SU-DHL-6 (cell line): ENCODE results near the gene SYPL2.

Experiments used
- H2AFZ ChIP-seq: fragments of 200-600 bp; sonication (generic); 2 replicates; pipeline ENCODE4 v1.6.1; 2014; ENCODE audit warnings: low read depth, mild to moderate bottlenecking, moderate library complexity, mixed read lengths, antibody characterized with exemption, low read length; ENCODE audit not compliant: severe bottlenecking
- H3F3A ChIP-seq: fragments of 200-600 bp; shearing (Covaris generic); 2 replicates; pipeline ENCODE4 v1.6.0; 2016; ENCODE audit warnings: antibody characterized with exemption, mild to moderate bottlenecking; ENCODE audit not compliant: insufficient read depth
- H3K27ac ChIP-seq: fragments of 200-600 bp; sonication (generic); 2 replicates; pipeline ENCODE4 v1.5.1; 2016; ENCODE audit warnings: low read depth, mild to moderate bottlenecking, low read length, moderate library complexity, mixed read lengths
- H3K27me3 ChIP-seq: fragments of 200-600 bp; sonication (generic), shearing (Covaris generic); 2 replicates; pipeline ENCODE4 v1.6.0; 2014; ENCODE audit warnings: mild to moderate bottlenecking, low read length
- H3K36me3 ChIP-seq: fragments of 200-600 bp; sonication (generic); 2 replicates; pipeline ENCODE4 v1.6.1; 2014; ENCODE audit warnings: mild to moderate bottlenecking, low read length, mixed read lengths
- H3K4me2 ChIP-seq: fragments of 300-600, 200-600 bp; shearing (Covaris generic), sonication (generic); 2 replicates; pipeline ENCODE4 v1.6.0; 2014; ENCODE audit warnings: low read length, low read depth, mild to moderate bottlenecking; ENCODE audit not compliant: poor library complexity, severe bottlenecking
- H3K4me3 ChIP-seq: fragments of 200-600 bp; sonication (generic); 2 replicates; pipeline ENCODE4 v1.5.1; 2014; ENCODE audit warnings: antibody characterized with exemption, low read length, mild to moderate bottlenecking, mixed read lengths; ENCODE audit not compliant: insufficient read depth, poor library complexity, severe bottlenecking
- H3K79me2 ChIP-seq: fragments of 200-600 bp; sonication (generic); 2 replicates; pipeline ENCODE4 v1.6.1; 2014; ENCODE audit warnings: mild to moderate bottlenecking, low read length, moderate library complexity; ENCODE audit not compliant: insufficient read depth
- H3K9ac ChIP-seq: fragments of 200-600 bp; sonication (generic); 2 replicates; pipeline ENCODE4 v1.7.0; 2014; ENCODE audit warnings: mild to moderate bottlenecking, low read length
- H3K9me2 ChIP-seq: fragments of 200-600 bp; sonication (generic); replicated peaks from 2 replicates; pipeline ENCODE4 v1.6.1; 2014; ENCODE audit warnings: low read length; ENCODE audit not compliant: insufficient read depth
- H3K9me3 ChIP-seq: fragments of 200-600 bp; sonication (generic); 2 replicates; pipeline ENCODE4 v1.6.1; 2014; ENCODE audit warnings: low read length, mixed read lengths; ENCODE audit not compliant: insufficient read depth
- H4K20me1 ChIP-seq: fragments of 200-600 bp; sonication (generic); 2 replicates; pipeline ENCODE4 v1.6.1; 2014; ENCODE audit warnings: low read depth, mild to moderate bottlenecking, antibody characterized with exemption, low read length, moderate library complexity, mixed read lengths
- EZH2phosphoT487 ChIP-seq: fragments of 200-600 bp; sonication (generic), shearing (Covaris generic); conservative IDR thresholded peaks from 2 replicates; pipeline ENCODE4 v1.6.1; 2018; ENCODE audit warnings: mild to moderate bottlenecking, antibody characterized with exemption, low read length, moderate library complexity, mixed read lengths
- TF ChIP-seq, protein P1 (sequence below): fragments of 200-600 bp; sonication (generic); IDR thresholded peaks from one replicate; pipeline ENCODE4 v1.5.1; 2017; ENCODE audit warnings: antibody characterized with exemption, mild to moderate bottlenecking, low read length, moderate library complexity; ENCODE audit not compliant: insufficient read depth, poor library complexity, severe bottlenecking

The SYPL2 gene

DNA sequence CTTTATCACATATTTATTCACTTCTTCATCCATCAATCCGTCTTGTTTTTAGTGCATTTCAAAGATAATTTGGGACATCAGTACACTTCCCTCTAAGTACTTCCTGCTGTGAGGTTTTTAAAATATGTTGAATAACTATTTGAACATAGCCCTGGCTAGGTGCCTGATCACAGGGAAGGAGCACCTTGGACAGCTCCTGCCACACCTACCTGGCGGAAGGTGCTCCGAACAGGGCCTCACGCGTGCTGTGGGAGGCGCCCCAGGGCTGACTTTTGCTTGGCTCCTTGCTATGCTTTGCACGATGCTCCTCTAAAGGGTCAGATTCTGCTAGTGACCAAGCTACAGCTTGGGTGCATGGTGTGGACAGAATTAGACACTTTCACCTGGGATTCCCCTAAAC lies 12.5 kb downstream of the SYPL2 start:
- Histone ChIP-seq H3K27ac (no peak overlapping the region), H3K4me3 (no peak overlapping the region), H2AFZ (no peak overlapping the region), H3K79me2 (no peaks in the 10 kb centered on the region), H3K9ac (no peak overlapping the region), H3K36me3 (no peaks in the 10 kb centered on the region), H3K9me2 (no peaks in the 10 kb centered on the region), H3F3A (no peaks in the 10 kb centered on the region), H4K20me1 (no peaks in the 10 kb centered on the region), H3K9me3 (no peaks in the 10 kb centered on the region), H3K27me3 (no peaks in the 10 kb centered on the region), H3K4me2 (no peak overlapping the region)
- TF ChIP-seq, protein P1, sequence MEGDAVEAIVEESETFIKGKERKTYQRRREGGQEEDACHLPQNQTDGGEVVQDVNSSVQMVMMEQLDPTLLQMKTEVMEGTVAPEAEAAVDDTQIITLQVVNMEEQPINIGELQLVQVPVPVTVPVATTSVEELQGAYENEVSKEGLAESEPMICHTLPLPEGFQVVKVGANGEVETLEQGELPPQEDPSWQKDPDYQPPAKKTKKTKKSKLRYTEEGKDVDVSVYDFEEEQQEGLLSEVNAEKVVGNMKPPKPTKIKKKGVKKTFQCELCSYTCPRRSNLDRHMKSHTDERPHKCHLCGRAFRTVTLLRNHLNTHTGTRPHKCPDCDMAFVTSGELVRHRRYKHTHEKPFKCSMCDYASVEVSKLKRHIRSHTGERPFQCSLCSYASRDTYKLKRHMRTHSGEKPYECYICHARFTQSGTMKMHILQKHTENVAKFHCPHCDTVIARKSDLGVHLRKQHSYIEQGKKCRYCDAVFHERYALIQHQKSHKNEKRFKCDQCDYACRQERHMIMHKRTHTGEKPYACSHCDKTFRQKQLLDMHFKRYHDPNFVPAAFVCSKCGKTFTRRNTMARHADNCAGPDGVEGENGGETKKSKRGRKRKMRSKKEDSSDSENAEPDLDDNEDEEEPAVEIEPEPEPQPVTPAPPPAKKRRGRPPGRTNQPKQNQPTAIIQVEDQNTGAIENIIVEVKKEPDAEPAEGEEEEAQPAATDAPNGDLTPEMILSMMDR = no peak
- no peak for TF ChIP-seq EZH2phosphoT487

DNA sequence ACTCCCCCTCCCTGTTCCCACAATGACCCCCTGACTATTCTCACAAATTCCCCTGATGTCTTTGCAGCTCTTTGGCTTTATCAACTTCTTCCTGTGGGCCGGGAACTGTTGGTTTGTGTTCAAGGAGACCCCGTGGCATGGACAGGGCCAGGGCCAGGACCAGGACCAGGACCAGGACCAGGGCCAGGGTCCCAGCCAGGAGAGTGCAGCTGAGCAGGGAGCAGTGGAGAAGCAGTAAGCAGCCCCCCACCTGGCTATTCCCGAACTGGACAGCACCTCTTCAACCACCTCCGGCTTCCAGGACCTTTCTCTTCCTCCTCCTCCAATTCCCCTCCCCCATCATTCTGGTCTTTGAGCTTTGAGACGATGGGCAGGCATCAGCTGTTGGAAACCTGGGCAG lies 13.0 kb downstream of the SYPL2 start:
- no peaks in the 10 kb centered on the region for H3K9me3 ChIP-seq
- H3F3A ChIP-seq = no peaks in the 10 kb centered on the region
- H3K4me3 ChIP-seq = no peak overlapping the region
- no peaks in the 10 kb centered on the region for H4K20me1 ChIP-seq
- no peaks in the 10 kb centered on the region for H3K27me3 ChIP-seq
- H3K27ac ChIP-seq = no peak overlapping the region
- H3K4me2 ChIP-seq = no peak overlapping the region
- no peak overlapping the region for H3K9ac ChIP-seq
- H3K79me2 ChIP-seq = peaks cover under 1% of the 10 kb centered on the region; the same call in 1 of the 2 replicates
- no peak for TF ChIP-seq EZH2phosphoT487
- TF ChIP-seq, protein P1 = no peak
- H3K9me2 ChIP-seq = no peaks in the 10 kb centered on the region
- no peaks in the 10 kb centered on the region for H3K36me3 ChIP-seq
- H2AFZ ChIP-seq = no peak overlapping the region

DNA sequence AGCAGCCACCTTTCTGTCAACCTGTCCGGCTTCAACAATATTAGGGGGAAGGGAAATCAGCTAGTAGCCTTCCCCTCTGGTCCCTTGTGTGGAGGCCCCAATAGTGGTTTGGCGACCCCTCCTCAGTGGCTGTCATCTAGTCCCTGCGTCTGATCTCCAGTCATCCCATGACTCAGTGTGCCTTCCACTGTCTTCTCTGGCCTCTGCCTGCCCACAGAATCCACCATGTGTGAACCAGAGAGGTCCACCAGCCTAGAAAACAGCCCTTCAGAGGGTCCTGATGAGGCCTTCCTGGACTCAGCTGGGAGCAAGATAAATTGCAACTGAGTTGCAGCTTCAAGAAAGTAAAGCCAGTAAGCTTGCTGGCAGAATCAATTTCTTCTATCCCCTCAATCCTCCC lies 13.6 kb downstream of the SYPL2 start:
- H3K9me3 ChIP-seq = no peaks in the 10 kb centered on the region
- H2AFZ ChIP-seq = no peak overlapping the region
- H3K36me3 ChIP-seq = no peaks in the 10 kb centered on the region

More for the DNA sequence above, 13.6 kb downstream of the SYPL2 start:
- Histone ChIP-seq H3K4me3 (no peak overlapping the region), H3K9me2 (no peaks in the 10 kb centered on the region), H3K9ac (no peak overlapping the region), H3K79me2 (peaks cover 6% of the 10 kb centered on the region; the same call in 1 of the 2 replicates), H3K4me2 (no peak overlapping the region), H3F3A (no peaks in the 10 kb centered on the region), H3K27ac (no peak overlapping the region), H4K20me1 (no peaks in the 10 kb centered on the region), H3K27me3 (no peaks in the 10 kb centered on the region)
- TF ChIP-seq, protein P1 = no peak
- TF ChIP-seq EZH2phosphoT487 = no peak
